ENCODE measurements around the gene RPL10A. TPM values are rescaled to one million over a fixed set of nuclear protein-coding genes. Genes with fewer than 3 reads are reported as not detected.

Gene RPL10A
- total RNA-seq, 1 experiment from 2014 or later = 828 TPM

- CTCF ChIA-PET = no interaction called here
- intact Hi-C loops (cut with micrococcal nuclease; ENCODE audit: unreplicated experiment) = no loop called here
- Mint-ChIP-seq H3K4me3 (ENCODE audit: low read depth, unreplicated experiment) (peak overlapping the region; percentile 18), H3K9me3 (ENCODE audit: low read depth, unreplicated experiment) (no peaks in the 10 kb centered on the region), H3K27me3 (ENCODE audit: unreplicated experiment) (no peaks in the 10 kb centered on the region), H3K4me1 (ENCODE audit: low read depth, unreplicated experiment) (peaks cover 68% of the 10 kb centered on the region), H3K36me3 (ENCODE audit: insufficient read depth, unreplicated experiment) (peaks cover 27% of the 10 kb centered on the region), H3K27ac (ENCODE audit: unreplicated experiment) (no peak overlapping the region)
- no peak for DNase-seq
- no peak for TF ChIP-seq CTCF (IDR thresholded peaks at IDR 0.05; ENCODE audit: unreplicated experiment)
- no TSS peak for BruUV-seq (replicated peaks)
Observed at GRCh38 chr6:35491558-35492257, 23.5 kb downstream of the RPL10A start.

GRCh38 chr6:35492258-35492973 is 24.2 kb downstream of the RPL10A start:
- H3K27ac Mint-ChIP-seq (ENCODE audit: unreplicated experiment) = no peak overlapping the region
- H3K36me3 Mint-ChIP-seq (ENCODE audit: insufficient read depth, unreplicated experiment) = peaks cover 31% of the 10 kb centered on the region

GRCh38 chr6:35492974-35493284 is 24.7 kb downstream of the RPL10A start:
- Mint-ChIP-seq H3K27ac (ENCODE audit: unreplicated experiment) (no peak overlapping the region), H3K9me3 (ENCODE audit: low read depth, unreplicated experiment) (no peaks in the 10 kb centered on the region), H3K36me3 (ENCODE audit: insufficient read depth, unreplicated experiment) (peaks cover 31% of the 10 kb centered on the region), H3K4me3 (ENCODE audit: low read depth, unreplicated experiment) (peak overlapping the region; percentile 21), H3K27me3 (ENCODE audit: unreplicated experiment) (no peaks in the 10 kb centered on the region), H3K4me1 (ENCODE audit: low read depth, unreplicated experiment) (peaks cover 56% of the 10 kb centered on the region)
- no peak for DNase-seq
- intact Hi-C loops (cut with micrococcal nuclease; ENCODE audit: unreplicated experiment) = no loop called here
- CTCF ChIA-PET = interaction anchor here (0.6 kb wide), 1 partner anchor 224 kb away, joined by 8 read pairs; no protein-coding TSS in a partner anchor
- BruUV-seq (replicated peaks) = no TSS peak
- TF ChIP-seq CTCF (IDR thresholded peaks at IDR 0.05; ENCODE audit: unreplicated experiment) = no peak

More at GRCh38 chr6:35492258-35492973, 24.2 kb downstream of the RPL10A start:
- Mint-ChIP-seq H3K4me1 (ENCODE audit: low read depth, unreplicated experiment) (peaks cover 61% of the 10 kb centered on the region), H3K4me3 (ENCODE audit: low read depth, unreplicated experiment) (peak overlapping the region; percentile 21), H3K27me3 (ENCODE audit: unreplicated experiment) (no peaks in the 10 kb centered on the region), H3K9me3 (ENCODE audit: low read depth, unreplicated experiment) (no peaks in the 10 kb centered on the region)
- TF ChIP-seq CTCF (IDR thresholded peaks at IDR 0.05; ENCODE audit: unreplicated experiment) = no peak
- CTCF ChIA-PET = interaction anchor here (0.6 kb wide), 1 partner anchor 225 kb away, joined by 8 read pairs; no protein-coding TSS in a partner anchor
- no peak for DNase-seq
- no TSS peak for BruUV-seq (replicated peaks)
- intact Hi-C loops (cut with micrococcal nuclease; ENCODE audit: unreplicated experiment) = no loop called here

GRCh38 chr6:35493307-35493983 is 25.2 kb downstream of the RPL10A start:
- intact Hi-C loops (cut with micrococcal nuclease; ENCODE audit: unreplicated experiment) = no loop called here
- CTCF ChIA-PET = no interaction called here
- Mint-ChIP-seq H3K36me3 (ENCODE audit: insufficient read depth, unreplicated experiment) (peaks cover 32% of the 10 kb centered on the region), H3K9me3 (ENCODE audit: low read depth, unreplicated experiment) (no peaks in the 10 kb centered on the region), H3K27me3 (ENCODE audit: unreplicated experiment) (no peaks in the 10 kb centered on the region), H3K4me1 (ENCODE audit: low read depth, unreplicated experiment) (peaks cover 54% of the 10 kb centered on the region), H3K4me3 (ENCODE audit: low read depth, unreplicated experiment) (no peak overlapping the region), H3K27ac (ENCODE audit: unreplicated experiment) (no peak overlapping the region)
- BruUV-seq (replicated peaks) = no TSS peak
- no peak for DNase-seq
- TF ChIP-seq CTCF (IDR thresholded peaks at IDR 0.05; ENCODE audit: unreplicated experiment) = no peak

Data from Calu3 (cell line).